GM12872 (cell line): ENCODE measurements around the gene LAMA3.

Source experiments
- TF ChIP-seq, protein P1 (sequence below): IDR thresholded peaks from 3 replicates; pipeline ENCODE4 v1.5.1; 2011; ENCODE audit warnings: low read depth, mild to moderate bottlenecking, low read length, moderate library complexity; ENCODE audit not compliant: insufficient read depth

LAMA3 gene

DNA sequence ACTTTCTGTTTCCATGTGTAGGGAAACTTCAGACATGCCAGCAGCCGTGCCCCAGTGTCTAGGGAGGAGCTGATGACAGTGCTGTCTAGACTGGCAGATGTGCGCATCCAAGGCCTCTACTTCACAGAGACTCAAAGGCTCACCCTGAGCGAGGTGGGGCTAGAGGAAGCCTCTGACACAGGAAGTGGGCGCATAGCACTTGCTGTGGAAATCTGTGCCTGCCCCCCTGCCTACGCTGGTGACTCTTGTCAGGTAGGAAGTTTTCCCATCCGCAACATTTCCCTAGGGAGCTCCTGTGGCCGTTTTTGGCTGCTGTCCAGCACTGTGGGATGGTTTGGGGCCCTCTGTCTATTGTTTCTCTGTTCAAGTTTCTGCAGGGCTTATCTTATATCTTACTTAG lies 182.2 kb downstream of the LAMA3 start:
- TF ChIP-seq, protein P1, sequence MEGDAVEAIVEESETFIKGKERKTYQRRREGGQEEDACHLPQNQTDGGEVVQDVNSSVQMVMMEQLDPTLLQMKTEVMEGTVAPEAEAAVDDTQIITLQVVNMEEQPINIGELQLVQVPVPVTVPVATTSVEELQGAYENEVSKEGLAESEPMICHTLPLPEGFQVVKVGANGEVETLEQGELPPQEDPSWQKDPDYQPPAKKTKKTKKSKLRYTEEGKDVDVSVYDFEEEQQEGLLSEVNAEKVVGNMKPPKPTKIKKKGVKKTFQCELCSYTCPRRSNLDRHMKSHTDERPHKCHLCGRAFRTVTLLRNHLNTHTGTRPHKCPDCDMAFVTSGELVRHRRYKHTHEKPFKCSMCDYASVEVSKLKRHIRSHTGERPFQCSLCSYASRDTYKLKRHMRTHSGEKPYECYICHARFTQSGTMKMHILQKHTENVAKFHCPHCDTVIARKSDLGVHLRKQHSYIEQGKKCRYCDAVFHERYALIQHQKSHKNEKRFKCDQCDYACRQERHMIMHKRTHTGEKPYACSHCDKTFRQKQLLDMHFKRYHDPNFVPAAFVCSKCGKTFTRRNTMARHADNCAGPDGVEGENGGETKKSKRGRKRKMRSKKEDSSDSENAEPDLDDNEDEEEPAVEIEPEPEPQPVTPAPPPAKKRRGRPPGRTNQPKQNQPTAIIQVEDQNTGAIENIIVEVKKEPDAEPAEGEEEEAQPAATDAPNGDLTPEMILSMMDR: no peak

DNA sequence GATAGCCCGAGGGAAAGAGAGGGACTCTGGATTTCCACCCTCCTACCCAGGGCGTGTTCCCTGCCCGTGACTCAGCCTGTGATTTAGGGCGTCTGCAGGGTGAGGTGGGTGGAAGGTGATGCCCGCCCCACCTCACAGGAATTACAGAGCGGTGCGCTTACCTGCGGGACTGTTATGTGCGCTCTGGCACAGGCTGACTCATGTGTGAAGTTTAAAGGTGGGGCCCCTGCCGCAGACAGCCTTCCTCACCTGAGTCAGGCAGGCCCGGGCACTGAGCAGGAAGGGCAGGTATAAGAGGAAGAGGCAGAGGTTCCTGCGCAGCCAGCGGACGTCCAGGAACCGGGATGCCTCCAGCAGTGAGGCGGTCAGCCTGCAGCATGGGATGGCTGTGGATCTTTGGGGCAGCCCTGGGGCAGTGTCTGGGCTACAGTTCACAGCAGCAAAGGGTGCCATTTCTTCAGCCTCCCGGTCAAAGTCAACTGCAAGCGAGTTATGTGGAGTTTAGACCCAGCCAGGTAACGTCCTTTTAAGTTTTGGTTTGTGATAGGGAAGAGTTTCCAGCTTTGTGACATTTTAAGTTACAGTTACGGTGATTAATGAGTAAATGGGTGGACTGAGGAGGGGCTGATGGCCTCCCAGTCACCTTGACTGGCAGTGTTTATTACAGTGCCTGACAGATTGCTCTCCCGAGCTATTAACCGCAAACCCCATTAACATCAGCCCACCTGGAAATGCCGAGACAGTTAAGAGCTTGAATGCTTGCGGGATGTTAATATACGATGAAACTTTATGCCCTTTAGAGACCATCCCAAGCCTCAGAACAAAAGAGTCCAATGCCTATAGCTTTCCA lies 183.7 kb downstream of the LAMA3 start:
- TF ChIP-seq, protein P1: no peak

DNA sequence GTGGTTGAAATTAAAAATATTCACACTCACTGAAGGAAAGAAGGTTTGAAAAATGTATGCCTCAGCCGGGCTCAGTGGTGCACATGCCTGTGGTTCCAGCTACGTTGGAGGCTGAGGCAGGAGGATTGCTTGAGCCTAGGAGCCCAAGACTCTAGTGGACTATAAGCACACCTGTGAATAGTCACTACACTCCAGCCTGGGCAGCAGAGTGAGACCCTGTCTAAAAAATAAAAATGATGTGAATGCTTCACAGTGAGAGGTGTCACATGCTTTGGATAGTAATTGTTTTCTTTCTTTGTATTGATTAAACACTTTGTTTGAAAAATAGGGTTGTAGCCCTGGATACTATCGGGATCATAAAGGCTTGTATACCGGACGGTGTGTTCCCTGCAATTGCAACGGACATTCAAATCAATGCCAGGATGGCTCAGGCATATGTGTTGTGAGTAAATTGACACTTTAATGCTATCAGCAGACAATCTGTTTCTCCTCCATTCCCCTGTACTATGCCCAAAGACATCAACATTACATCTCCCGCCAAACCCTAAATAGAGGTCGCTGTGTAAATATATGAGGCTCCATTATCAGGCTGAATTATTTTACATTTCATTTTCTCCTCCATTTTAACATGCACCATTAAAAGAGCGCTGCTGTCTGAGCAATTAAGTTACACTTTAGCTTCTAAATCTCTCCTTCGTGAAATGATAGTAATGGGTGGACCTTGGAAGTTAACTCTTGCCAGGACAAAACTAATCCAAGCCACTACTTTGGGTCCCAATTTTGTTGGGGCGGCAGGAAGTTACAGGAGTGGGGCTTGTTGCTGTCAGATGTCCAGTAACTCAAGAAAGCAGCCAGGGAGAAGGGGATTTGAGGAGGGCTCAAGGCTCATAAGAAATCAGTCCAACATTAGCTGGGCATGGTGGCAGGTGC lies 187.0 kb downstream of the LAMA3 start:
- TF ChIP-seq, protein P1: no peak

DNA sequence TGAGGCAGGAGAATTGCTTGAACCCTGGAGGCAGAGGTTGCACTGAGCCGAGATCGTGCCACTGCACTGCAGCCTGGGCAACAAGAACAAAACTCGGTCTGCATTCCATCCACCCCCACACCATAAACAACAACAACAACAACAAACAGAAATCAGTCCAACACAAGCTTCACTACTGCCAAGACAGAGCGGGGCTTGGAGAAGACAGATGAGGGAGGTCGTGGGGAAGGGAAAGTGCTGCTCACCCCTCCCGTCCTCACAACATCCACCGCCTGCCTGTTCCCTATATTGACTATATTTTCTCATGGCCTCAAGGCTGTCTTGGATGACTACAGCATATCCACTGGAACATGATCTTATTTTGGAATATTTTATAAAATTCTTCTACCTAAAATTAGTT lies 187.7 kb downstream of the LAMA3 start:
- TF ChIP-seq, protein P1: no peak

DNA sequence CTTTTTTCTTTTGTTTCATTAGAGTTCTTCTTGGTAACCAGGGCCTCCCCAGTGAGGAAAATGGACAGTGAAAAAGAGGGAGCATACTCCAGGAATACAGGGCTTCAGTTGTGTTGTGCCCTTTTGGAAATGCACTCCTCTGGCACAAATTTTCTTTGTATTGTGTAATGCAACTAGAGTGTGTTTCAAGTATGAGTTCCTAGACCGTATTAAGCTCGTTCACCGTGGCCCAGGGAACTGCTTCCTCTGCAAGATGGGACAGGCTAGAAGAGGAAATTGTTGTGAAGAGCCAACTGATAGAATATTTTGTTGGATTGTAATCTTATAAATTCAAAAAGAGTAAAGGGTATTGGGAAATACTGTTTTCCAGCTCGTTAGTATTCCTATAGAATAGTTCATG lies 188.1 kb downstream of the LAMA3 start:
- TF ChIP-seq, protein P1: no peak

DNA sequence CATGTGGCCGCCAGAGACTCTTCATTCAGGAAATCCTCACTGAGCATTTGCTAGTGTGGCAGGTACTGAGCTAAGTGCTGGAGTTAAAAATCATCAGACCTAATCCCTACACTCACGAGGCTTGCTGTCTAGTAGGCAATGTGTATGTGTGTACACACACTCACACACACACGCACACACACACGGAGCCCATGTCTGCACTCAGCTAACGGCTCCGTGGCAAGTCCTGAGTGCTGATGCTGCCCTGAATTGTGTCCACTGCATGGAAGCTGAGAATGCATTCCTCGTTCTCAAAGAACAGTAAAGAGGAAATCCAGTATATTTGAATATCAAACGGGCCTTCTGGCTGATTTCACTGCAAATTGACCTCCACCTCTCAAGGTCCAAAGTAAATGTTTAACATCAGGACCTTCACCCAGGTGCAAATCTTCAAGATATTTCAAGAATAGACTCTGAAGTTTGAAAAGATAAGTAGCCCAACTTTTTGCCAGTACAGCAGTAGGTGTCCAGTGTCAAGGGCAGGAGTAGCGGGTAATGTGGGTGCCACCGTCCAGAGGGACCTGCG lies 189.2 kb downstream of the LAMA3 start:
- TF ChIP-seq, protein P1: no peak

DNA sequence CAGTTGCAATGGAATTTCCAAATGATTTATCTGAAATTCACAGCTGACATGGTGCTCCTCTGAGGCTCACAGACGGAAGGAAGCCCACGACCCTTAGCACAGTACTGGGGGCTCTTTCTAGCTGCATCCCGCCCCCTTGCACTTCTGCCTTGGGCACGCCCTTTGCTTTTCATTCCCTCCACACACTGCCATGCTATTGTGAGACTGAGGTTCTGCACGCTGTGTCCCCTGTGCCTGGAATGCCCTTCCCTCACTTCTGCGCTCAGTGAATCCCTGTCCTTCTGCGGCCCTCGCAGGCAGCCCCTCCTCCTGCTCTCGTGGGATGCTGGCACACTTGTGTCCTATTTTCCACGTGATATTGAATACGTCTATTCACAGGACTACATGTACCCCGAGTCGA lies 189.9 kb downstream of the LAMA3 start:
- TF ChIP-seq, protein P1: no peak
